Osteocyte (in vitro differentiated cells): ENCODE results near the gene ADGRA1. TPM values are rescaled to one million over a fixed set of nuclear protein-coding genes. Genes with fewer than 3 reads are reported as not detected.

ENCODE experiments used
- DNase-seq: peaks from one replicate; pipeline ENCODE4 v3.0.0; 2021; ENCODE audit warnings: mixed read lengths; ENCODE audit not compliant: unreplicated experiment; ENCODE audit errors: extremely low spot score
- H3K27ac Mint-ChIP-seq: one replicate; pipeline ENCODE4 v1.8.0; 2021; ENCODE audit warnings: mild to moderate bottlenecking, mixed read lengths; ENCODE audit not compliant: unreplicated experiment
- H3K27me3 Mint-ChIP-seq: one replicate; pipeline ENCODE4 v1.8.0; 2021; ENCODE audit warnings: mixed read lengths; ENCODE audit not compliant: unreplicated experiment
- H3K36me3 Mint-ChIP-seq: one replicate; pipeline ENCODE4 v1.8.0; 2021; ENCODE audit warnings: mixed read lengths; ENCODE audit not compliant: unreplicated experiment
- H3K4me1 Mint-ChIP-seq: one replicate; pipeline ENCODE4 v1.8.0; 2021; ENCODE audit warnings: mixed read lengths; ENCODE audit not compliant: unreplicated experiment
- H3K4me3 Mint-ChIP-seq: one replicate; pipeline ENCODE4 v1.8.0; 2021; ENCODE audit warnings: mild to moderate bottlenecking, moderate library complexity, mixed read lengths; ENCODE audit not compliant: unreplicated experiment
- H3K9me3 Mint-ChIP-seq: one replicate; pipeline ENCODE4 v1.8.0; 2021; ENCODE audit warnings: mixed read lengths; ENCODE audit not compliant: unreplicated experiment
- CTCF ChIP-seq: fragments of 200-600 bp; sonication (generic); IDR thresholded peaks from 2 replicates; pipeline ENCODE4 v1.5.0; 2021; ENCODE audit warnings: antibody characterized with exemption, mild to moderate bottlenecking, moderate library complexity
- total RNA-seq: library from RNA; stranded (reverse); gene quantifications from 2 replicates; pipeline ENCODE4 v1.2.1, GENCODE V29; 2021

ADGRA1 gene
- total RNA-seq, 1 donor from 2014 or later = not detected

- no peaks in the 10 kb centered on the region for H3K36me3 Mint-ChIP-seq
- no peak for DNase-seq
- no peak overlapping the region for H3K27ac Mint-ChIP-seq
- peaks cover 2% of the 10 kb centered on the region for H3K4me1 Mint-ChIP-seq
- no peak overlapping the region for H3K4me3 Mint-ChIP-seq
- no peaks in the 10 kb centered on the region for H3K9me3 Mint-ChIP-seq
- TF ChIP-seq CTCF = no peak
- peaks cover 24% of the 10 kb centered on the region for H3K27me3 Mint-ChIP-seq
Measured at GRCh38 chr10:133085251-133086125, 2.2 kb upstream of the ADGRA1 start.

GRCh38 chr10:133086247-133086646, 1.5 kb upstream of the ADGRA1 start:
- Mint-ChIP-seq H3K27me3 (peaks cover 28% of the 10 kb centered on the region), H3K27ac (no peak overlapping the region), H3K4me3 (no peak overlapping the region), H3K9me3 (no peaks in the 10 kb centered on the region), H3K4me1 (peaks cover 2% of the 10 kb centered on the region), H3K36me3 (no peaks in the 10 kb centered on the region)
- DNase-seq = no peak
- TF ChIP-seq CTCF = no peak

GRCh38 chr10:133087045-133087678, 562 bp upstream of the ADGRA1 start:
- Mint-ChIP-seq H3K4me3 (peak overlapping the region; percentile 55), H3K36me3 (no peaks in the 10 kb centered on the region), H3K4me1 (peaks cover 2% of the 10 kb centered on the region), H3K27ac (no peak overlapping the region), H3K27me3 (peaks cover 33% of the 10 kb centered on the region), H3K9me3 (no peaks in the 10 kb centered on the region)
- no peak for TF ChIP-seq CTCF
- no peak for DNase-seq

GRCh38 chr10:133088179-133088955, 643 bp downstream of the ADGRA1 start:
- Mint-ChIP-seq H3K36me3 (no peaks in the 10 kb centered on the region), H3K27me3 (peaks cover 40% of the 10 kb centered on the region), H3K27ac (no peak overlapping the region), H3K4me3 (no peak overlapping the region), H3K4me1 (peaks cover 2% of the 10 kb centered on the region), H3K9me3 (no peaks in the 10 kb centered on the region)
- TF ChIP-seq CTCF = no peak
- DNase-seq = no peak
